Measurements from ENCODE around the gene CCDC191.

DNA sequence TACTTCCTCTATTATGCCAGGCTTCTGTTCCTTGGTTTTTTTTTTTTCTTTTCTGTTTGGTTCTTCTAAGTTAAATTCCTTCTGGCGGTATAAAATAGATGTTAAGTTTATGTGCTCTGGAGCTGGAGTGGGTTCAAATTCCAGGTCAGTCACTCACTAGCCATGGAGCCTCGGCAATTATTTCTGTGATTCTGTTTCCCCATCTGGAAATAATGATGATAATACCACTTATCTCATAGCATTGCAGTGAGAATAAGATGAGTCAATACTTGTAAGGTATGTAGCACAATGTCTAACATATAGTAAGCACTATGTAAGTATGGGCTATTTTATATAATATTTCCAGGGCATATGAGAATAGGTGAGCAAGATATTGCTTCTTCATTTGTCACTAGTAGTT, 141.7 kb downstream of the CCDC191 start:
- TF ChIP-seq, protein P1, sequence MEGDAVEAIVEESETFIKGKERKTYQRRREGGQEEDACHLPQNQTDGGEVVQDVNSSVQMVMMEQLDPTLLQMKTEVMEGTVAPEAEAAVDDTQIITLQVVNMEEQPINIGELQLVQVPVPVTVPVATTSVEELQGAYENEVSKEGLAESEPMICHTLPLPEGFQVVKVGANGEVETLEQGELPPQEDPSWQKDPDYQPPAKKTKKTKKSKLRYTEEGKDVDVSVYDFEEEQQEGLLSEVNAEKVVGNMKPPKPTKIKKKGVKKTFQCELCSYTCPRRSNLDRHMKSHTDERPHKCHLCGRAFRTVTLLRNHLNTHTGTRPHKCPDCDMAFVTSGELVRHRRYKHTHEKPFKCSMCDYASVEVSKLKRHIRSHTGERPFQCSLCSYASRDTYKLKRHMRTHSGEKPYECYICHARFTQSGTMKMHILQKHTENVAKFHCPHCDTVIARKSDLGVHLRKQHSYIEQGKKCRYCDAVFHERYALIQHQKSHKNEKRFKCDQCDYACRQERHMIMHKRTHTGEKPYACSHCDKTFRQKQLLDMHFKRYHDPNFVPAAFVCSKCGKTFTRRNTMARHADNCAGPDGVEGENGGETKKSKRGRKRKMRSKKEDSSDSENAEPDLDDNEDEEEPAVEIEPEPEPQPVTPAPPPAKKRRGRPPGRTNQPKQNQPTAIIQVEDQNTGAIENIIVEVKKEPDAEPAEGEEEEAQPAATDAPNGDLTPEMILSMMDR (IDR thresholded peaks at IDR 0.05 in 4 of 5, conservative IDR thresholded peaks at IDR 0.05 in 1 of 5): no peak
- TF ChIP-seq POLR2A (IDR thresholded peaks at IDR 0.05): no peak

All from gastrocnemius medialis (tissue), 4 donors.